IPS-11a (cell line): ENCODE measurements around the gene CCDC197.

Experiments
- H3K4me3 ChIP-seq: one replicate; pipeline ENCODE4 v1.5.1; 2013; ENCODE audit warnings: low read depth, low read length, control low read depth

Gene CCDC197

GRCh38 chr14:93960774-93961438, 36.2 kb upstream of the CCDC197 start:
- H3K4me3 ChIP-seq = no peak overlapping the region

- H3K4me3 ChIP-seq = no peak overlapping the region
Measured at GRCh38 chr14:93961620-93962019, 35.5 kb upstream of the CCDC197 start.

GRCh38 chr14:93962701-93963601, 34.1 kb upstream of the CCDC197 start:
- H3K4me3 ChIP-seq = no peak overlapping the region

- H3K4me3 ChIP-seq = no peak overlapping the region
Measured at GRCh38 chr14:93963692-93964091, 33.4 kb upstream of the CCDC197 start.

GRCh38 chr14:93964281-93964680, 32.8 kb upstream of the CCDC197 start:
- no peak overlapping the region for H3K4me3 ChIP-seq

- H3K4me3 ChIP-seq = no peak overlapping the region
Measured at GRCh38 chr14:93964820-93965286, 32.2 kb upstream of the CCDC197 start.

- H3K4me3 ChIP-seq = no peak overlapping the region
Measured at GRCh38 chr14:93965287-93965821, 31.7 kb upstream of the CCDC197 start.

- H3K4me3 ChIP-seq = no peak overlapping the region
Measured at GRCh38 chr14:93965946-93966474, 31.1 kb upstream of the CCDC197 start.

GRCh38 chr14:93967637-93968250, 29.4 kb upstream of the CCDC197 start:
- H3K4me3 ChIP-seq = no peak overlapping the region

- no peak overlapping the region for H3K4me3 ChIP-seq
Measured at GRCh38 chr14:93969082-93969828, 27.8 kb upstream of the CCDC197 start.

GRCh38 chr14:93970585-93970964, 26.5 kb upstream of the CCDC197 start:
- no peak overlapping the region for H3K4me3 ChIP-seq

- H3K4me3 ChIP-seq = no peak overlapping the region
Measured at GRCh38 chr14:93970965-93971634, 26.0 kb upstream of the CCDC197 start.

GRCh38 chr14:93971635-93972027, 25.5 kb upstream of the CCDC197 start:
- no peak overlapping the region for H3K4me3 ChIP-seq

- H3K4me3 ChIP-seq = no peak overlapping the region
Measured at GRCh38 chr14:93972618-93973205, 24.4 kb upstream of the CCDC197 start.

GRCh38 chr14:93973607-93974006, 23.5 kb upstream of the CCDC197 start:
- no peak overlapping the region for H3K4me3 ChIP-seq

GRCh38 chr14:93974299-93974698, 22.8 kb upstream of the CCDC197 start:
- no peak overlapping the region for H3K4me3 ChIP-seq

GRCh38 chr14:93974833-93975232, 22.3 kb upstream of the CCDC197 start:
- H3K4me3 ChIP-seq = no peak overlapping the region

GRCh38 chr14:93975791-93976476, 21.2 kb upstream of the CCDC197 start:
- no peak overlapping the region for H3K4me3 ChIP-seq

GRCh38 chr14:93976477-93977057, 20.5 kb upstream of the CCDC197 start, which contains the start of gene ASB2:
TSS of gene ASB2 (minus strand) at chr14:93976570. CDS start at chr14:93964539, 12,031 bp downstream.
- no peak within 1 kb of the TSS for H3K4me3 ChIP-seq
